ENCODE results near the gene DENND2D. TPM values are rescaled to one million over a fixed set of nuclear protein-coding genes. Genes with fewer than 3 reads are reported as not detected.

The DENND2D gene, protein sequence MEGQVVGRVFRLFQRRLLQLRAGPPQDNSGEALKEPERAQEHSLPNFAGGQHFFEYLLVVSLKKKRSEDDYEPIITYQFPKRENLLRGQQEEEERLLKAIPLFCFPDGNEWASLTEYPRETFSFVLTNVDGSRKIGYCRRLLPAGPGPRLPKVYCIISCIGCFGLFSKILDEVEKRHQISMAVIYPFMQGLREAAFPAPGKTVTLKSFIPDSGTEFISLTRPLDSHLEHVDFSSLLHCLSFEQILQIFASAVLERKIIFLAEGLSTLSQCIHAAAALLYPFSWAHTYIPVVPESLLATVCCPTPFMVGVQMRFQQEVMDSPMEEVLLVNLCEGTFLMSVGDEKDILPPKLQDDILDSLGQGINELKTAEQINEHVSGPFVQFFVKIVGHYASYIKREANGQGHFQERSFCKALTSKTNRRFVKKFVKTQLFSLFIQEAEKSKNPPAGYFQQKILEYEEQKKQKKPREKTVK
- total RNA-seq, result 205 and 206 TPM in 2 replicates

DNA sequence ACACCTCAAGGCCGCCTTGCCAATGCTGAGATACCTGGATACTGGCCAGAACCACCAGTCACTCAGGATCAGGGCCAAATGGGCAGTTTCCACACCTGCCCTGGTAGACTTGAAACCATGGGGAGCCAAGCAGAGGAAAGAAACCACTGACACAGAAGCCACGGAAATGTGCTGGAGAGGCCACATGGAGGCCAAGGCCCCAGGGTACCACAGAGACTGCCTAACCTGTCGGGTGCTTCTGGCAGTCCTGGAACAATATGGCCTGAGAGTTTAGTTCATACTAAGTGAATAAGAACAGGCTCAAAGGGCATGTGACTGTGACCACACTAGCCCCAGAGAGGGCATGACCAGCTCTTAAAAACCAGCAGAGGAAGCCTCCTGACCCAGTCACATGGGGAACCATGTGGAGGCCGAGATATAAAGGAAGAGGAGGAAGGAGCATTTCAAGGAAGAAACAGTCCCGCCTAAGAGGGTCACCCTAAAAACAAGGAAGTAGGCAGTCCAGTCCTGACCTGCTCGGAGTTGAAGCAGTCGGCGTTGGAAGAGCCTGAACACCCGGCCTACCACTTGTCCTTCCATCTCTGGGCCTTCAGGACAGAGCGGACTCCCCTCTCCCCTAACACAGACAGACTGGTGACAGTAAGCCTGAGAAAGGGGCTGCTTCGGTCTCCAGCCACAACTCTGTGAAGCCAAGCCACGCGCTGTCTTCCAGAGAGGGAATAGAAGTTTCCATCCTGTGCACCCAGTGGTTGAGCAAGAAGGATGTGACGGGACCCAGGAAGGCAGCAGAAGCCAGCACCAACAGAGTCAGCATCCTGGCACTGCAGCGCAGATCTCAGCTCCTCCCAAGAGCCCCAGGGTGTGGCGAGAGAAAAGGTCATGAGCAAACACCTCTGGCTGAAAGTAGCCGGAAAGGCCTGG lies at the start of gene DENND2D:
DENND2D (minus strand) TSS at position 766 of the 921 bp plus-strand sequence; CDS start at position 579, 187 bp downstream.
- H3K36me3 Mint-ChIP-seq (ENCODE audit: low read depth), result peaks cover 49% of the 10 kb centered on the region
- H3K27ac Mint-ChIP-seq, result peak within 1 kb of the TSS; percentile 99
- peak within 1 kb of the TSS; percentile 100 for H3K4me3 Mint-ChIP-seq
- intact Hi-C loops (cut with micrococcal nuclease), result loop anchor here (1.0 to 10.0 kb wide), 11 partner anchors 12 to 965 kb away; partner anchors contain the start of genes ATP5PB, CEPT1, DRAM2 and LRIF1
- H3K27me3 Mint-ChIP-seq (ENCODE audit: insufficient read depth), result no peaks in the 10 kb centered on the region
- peaks cover 70% of the 10 kb centered on the region for H3K4me1 Mint-ChIP-seq (ENCODE audit: low read depth)
- DNase-seq (ENCODE audit: low spot score), result peak; percentile 59
- H3K9me3 Mint-ChIP-seq, result no peaks in the 10 kb centered on the region

DNA sequence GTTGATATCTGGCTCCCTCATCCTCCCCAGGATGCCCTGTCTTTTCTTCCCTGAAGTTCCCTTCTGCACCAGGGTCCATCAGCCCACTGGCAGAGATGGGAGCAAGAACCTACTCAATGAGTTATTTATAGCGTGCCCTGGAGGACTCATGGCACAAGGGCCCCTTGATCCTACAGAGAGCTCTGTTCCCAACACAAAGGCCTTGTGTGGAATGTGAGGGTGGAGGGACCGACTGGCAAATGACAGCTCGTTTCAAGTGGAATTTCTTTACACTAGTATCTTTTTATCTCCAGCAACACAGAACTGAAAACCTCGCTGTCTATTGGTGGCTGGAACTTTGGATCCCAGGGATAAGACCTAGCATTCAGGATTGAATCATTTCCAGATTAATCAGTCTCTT lies 49.5 kb upstream of the DENND2D start:
- Mint-ChIP-seq H3K9me3 (no peaks in the 10 kb centered on the region), H3K36me3 (ENCODE audit: low read depth) (no peaks in the 10 kb centered on the region), H3K27me3 (ENCODE audit: insufficient read depth) (peaks cover 3% of the 10 kb centered on the region), H3K4me1 (ENCODE audit: low read depth) (peaks cover 9% of the 10 kb centered on the region), H3K4me3 (no peak overlapping the region), H3K27ac (no peak overlapping the region)
- DNase-seq (ENCODE audit: low spot score), result no peak
- intact Hi-C loops (cut with micrococcal nuclease), result no loop called here

DNA sequence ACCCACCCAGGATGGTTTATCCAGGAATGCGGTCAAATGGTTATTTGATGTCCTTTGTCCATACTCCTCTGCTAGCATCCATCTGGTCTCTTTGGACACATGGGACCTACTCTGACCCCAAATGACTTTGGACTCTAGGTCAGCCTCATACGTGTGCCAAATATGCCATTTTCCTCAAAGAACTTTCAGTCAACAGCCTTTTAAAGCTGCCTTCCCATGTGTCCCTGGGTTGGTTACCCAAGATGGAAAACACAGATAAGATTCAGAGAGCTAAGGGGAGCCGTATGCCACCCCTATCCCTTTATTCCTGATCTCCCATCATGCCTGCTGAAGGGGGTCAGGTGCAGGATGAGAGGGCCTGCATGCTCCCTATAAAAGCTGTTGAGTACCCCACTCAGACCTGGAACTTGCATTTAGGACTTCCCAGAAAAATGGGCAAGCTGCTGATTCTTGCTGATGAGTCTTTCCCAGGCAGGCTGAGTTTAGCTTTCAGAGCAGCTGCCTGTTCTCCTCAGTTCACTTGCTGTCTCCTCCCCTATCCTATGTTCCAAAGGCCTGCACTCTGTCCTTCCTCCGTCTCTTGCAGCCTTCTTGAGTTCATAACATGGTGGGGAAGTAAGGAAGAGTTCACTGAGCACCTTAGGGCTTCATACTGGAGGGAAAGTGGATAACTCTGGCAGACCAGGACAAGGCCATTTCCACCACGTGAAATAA lies 46.8 kb upstream of the DENND2D start:
- Mint-ChIP-seq H3K27me3 (ENCODE audit: insufficient read depth) (no peaks in the 10 kb centered on the region), H3K9me3 (no peaks in the 10 kb centered on the region), H3K4me3 (no peak overlapping the region), H3K27ac (no peak overlapping the region), H3K36me3 (ENCODE audit: low read depth) (peaks cover 2% of the 10 kb centered on the region), H3K4me1 (ENCODE audit: low read depth) (peaks cover 9% of the 10 kb centered on the region)
- DNase-seq (ENCODE audit: low spot score), result no peak
- intact Hi-C loops (cut with micrococcal nuclease), result no loop called here

DNA sequence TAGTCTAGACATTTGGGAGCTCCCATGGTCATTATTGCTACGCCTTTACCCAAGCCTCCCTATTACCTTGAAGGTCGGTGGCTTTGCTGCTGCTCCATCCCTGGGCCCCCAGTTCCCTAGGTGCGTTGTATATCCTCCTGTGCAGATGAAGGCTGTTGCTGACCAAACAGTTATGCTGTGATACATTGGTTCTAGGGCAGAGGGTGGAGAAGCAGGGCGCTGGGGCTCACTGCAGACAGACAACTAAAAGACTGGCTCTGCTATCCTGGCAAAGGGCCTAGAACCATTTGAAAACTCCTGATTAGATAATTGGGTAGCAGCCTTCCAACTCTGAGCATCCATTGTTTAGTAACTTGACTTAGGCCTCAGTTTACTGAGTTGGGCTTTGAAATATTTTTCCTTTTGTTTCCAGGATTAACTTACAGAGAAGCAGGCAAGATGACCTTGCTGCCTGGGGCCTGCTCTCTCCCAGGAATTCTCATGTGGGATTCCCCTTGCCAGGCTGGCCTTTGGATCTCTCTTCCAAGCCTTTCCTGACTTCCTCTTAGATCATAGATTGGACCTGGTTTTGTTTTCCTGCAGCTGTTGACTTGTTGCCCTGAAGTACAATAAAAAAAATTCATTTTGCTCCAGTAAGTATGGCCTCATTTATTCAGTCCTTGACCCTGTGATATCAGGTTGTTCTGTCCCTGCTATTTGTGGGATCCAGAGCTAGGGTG lies 42.5 kb upstream of the DENND2D start:
- H3K36me3 Mint-ChIP-seq (ENCODE audit: low read depth), result peaks cover 31% of the 10 kb centered on the region
- no peaks in the 10 kb centered on the region for H3K9me3 Mint-ChIP-seq
- DNase-seq (ENCODE audit: low spot score), result no peak
- H3K27me3 Mint-ChIP-seq (ENCODE audit: insufficient read depth), result no peaks in the 10 kb centered on the region
- H3K4me3 Mint-ChIP-seq, result no peak overlapping the region
- no peak overlapping the region for H3K27ac Mint-ChIP-seq
- intact Hi-C loops (cut with micrococcal nuclease), result no loop called here
- no peaks in the 10 kb centered on the region for H3K4me1 Mint-ChIP-seq (ENCODE audit: low read depth)

DNA sequence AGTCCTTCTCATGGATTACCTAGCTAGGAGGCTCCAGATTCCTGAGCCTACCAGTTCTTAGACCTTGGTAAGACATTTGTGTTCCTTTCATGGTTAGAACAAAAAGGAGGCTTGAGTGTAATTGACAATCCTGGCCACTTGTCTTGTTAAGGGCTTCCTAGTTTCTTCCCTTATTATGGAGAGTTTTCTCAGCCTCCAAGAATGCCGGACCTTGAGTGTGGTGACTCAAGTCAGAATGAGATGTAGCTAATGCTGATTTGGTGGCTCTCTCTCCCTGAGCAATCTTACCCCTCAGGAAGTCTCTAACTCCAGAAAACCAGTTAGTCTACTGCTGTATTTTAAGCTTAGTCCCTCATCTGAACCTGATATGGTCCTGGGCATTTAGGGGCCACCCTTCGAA lies 41.4 kb upstream of the DENND2D start:
- H3K4me3 Mint-ChIP-seq, result no peak overlapping the region
- no peaks in the 10 kb centered on the region for H3K4me1 Mint-ChIP-seq (ENCODE audit: low read depth)
- H3K36me3 Mint-ChIP-seq (ENCODE audit: low read depth), result peaks cover 40% of the 10 kb centered on the region
- no peak for DNase-seq (ENCODE audit: low spot score)
- H3K27me3 Mint-ChIP-seq (ENCODE audit: insufficient read depth), result no peaks in the 10 kb centered on the region
- intact Hi-C loops (cut with micrococcal nuclease), result no loop called here
- no peaks in the 10 kb centered on the region for H3K9me3 Mint-ChIP-seq
- H3K27ac Mint-ChIP-seq, result no peak overlapping the region

GRCh38 chr1:111238056-111238795 lies 37.8 kb upstream of the DENND2D start:
- Mint-ChIP-seq H3K4me3 (no peak overlapping the region), H3K36me3 (ENCODE audit: low read depth) (peaks cover 45% of the 10 kb centered on the region), H3K9me3 (no peaks in the 10 kb centered on the region), H3K4me1 (ENCODE audit: low read depth) (no peaks in the 10 kb centered on the region), H3K27me3 (ENCODE audit: insufficient read depth) (no peaks in the 10 kb centered on the region), H3K27ac (no peak overlapping the region)
- intact Hi-C loops (cut with micrococcal nuclease), result no loop called here
- DNase-seq (ENCODE audit: low spot score), result no peak

- H3K9me3 Mint-ChIP-seq, result no peaks in the 10 kb centered on the region
- peaks cover 51% of the 10 kb centered on the region for H3K36me3 Mint-ChIP-seq (ENCODE audit: low read depth)
- DNase-seq (ENCODE audit: low spot score), result no peak
- H3K4me1 Mint-ChIP-seq (ENCODE audit: low read depth), result peaks cover 13% of the 10 kb centered on the region
- no peak overlapping the region for H3K27ac Mint-ChIP-seq
- H3K27me3 Mint-ChIP-seq (ENCODE audit: insufficient read depth), result no peaks in the 10 kb centered on the region
- intact Hi-C loops (cut with micrococcal nuclease), result no loop called here
- no peak overlapping the region for H3K4me3 Mint-ChIP-seq
Observed at GRCh38 chr1:111236806-111237205, 36.4 kb upstream of the DENND2D start.

DNA sequence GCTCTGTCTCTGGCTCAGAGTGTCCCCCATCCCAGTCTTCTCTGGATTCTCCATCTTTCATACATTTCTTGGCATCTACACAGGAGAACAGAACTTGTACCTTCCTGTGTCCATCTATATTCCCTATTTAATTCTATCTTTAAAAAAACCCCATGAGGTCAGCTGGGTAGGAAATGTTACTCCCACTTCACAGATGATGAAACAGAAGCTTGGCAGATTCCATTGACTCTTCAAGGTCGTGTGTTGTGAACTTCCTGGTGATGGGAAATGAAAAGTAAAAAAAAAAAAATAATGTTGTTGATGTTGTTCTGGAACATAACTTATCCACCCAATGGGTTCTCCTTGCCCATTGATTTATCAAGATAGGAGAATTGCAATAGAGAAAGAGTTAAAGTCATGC lies 35.9 kb upstream of the DENND2D start:
- Mint-ChIP-seq H3K9me3 (no peaks in the 10 kb centered on the region), H3K27ac (no peak overlapping the region), H3K36me3 (ENCODE audit: low read depth) (peaks cover 50% of the 10 kb centered on the region), H3K4me3 (no peak overlapping the region), H3K4me1 (ENCODE audit: low read depth) (peaks cover 18% of the 10 kb centered on the region), H3K27me3 (ENCODE audit: insufficient read depth) (no peaks in the 10 kb centered on the region)
- DNase-seq (ENCODE audit: low spot score), result no peak
- intact Hi-C loops (cut with micrococcal nuclease), result no loop called here

- H3K4me1 Mint-ChIP-seq (ENCODE audit: low read depth), result peaks cover 31% of the 10 kb centered on the region
- no peaks in the 10 kb centered on the region for H3K27me3 Mint-ChIP-seq (ENCODE audit: insufficient read depth)
- H3K4me3 Mint-ChIP-seq, result no peak overlapping the region
- DNase-seq (ENCODE audit: low spot score), result no peak
- peaks cover 40% of the 10 kb centered on the region for H3K36me3 Mint-ChIP-seq (ENCODE audit: low read depth)
- intact Hi-C loops (cut with micrococcal nuclease), result no loop called here
- no peak overlapping the region for H3K27ac Mint-ChIP-seq
- H3K9me3 Mint-ChIP-seq, result no peaks in the 10 kb centered on the region
Observed at GRCh38 chr1:111234866-111235265, 34.4 kb upstream of the DENND2D start.

DNA sequence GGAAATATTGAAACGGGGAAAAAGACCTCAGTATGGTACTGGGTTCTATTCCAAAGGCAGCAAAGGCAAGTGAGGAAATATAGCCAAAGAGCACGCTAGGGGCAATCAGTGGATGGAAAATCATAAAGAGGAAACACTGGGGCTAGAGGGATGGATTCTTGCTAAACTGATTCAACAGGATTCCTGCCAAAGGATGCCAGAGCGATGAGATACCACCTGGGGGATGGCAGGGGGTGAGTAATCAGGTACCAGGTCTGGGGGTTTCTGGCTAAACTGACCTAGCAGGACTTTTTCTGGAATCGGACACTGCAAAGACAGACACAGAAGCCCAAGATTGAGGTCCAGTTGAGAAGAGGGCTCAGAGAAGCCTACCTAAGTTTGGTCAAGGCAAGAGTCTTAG lies 33.8 kb upstream of the DENND2D start:
- Mint-ChIP-seq H3K9me3 (no peaks in the 10 kb centered on the region), H3K27ac (no peak overlapping the region), H3K36me3 (ENCODE audit: low read depth) (peaks cover 34% of the 10 kb centered on the region), H3K4me1 (ENCODE audit: low read depth) (peaks cover 34% of the 10 kb centered on the region), H3K4me3 (no peak overlapping the region), H3K27me3 (ENCODE audit: insufficient read depth) (no peaks in the 10 kb centered on the region)
- intact Hi-C loops (cut with micrococcal nuclease), result no loop called here
- no peak for DNase-seq (ENCODE audit: low spot score)

DNA sequence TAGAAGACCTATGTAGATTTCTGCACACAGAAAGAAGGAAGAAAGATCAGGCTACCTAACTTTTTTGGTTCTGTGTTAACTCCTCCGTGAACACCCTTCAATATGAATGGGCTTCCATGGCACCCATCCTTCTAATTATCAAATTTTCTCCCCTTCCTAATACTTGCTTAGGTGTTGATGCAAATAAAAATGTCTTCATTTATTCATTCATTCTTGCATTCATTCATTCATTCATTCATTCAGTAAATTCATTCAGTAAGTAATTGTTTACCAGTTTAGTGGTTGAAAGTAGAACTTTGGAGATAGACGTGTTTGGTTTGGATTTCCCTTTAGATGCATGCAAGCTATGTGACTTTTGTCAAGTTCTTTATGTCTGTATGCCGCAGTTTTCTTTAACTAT lies 31.7 kb upstream of the DENND2D start:
- DNase-seq (ENCODE audit: low spot score), result no peak
- H3K27me3 Mint-ChIP-seq (ENCODE audit: insufficient read depth), result no peaks in the 10 kb centered on the region
- peaks cover 50% of the 10 kb centered on the region for H3K4me1 Mint-ChIP-seq (ENCODE audit: low read depth)
- peak overlapping the region; percentile 28 for H3K4me3 Mint-ChIP-seq
- no peaks in the 10 kb centered on the region for H3K9me3 Mint-ChIP-seq
- intact Hi-C loops (cut with micrococcal nuclease), result no loop called here
- H3K36me3 Mint-ChIP-seq (ENCODE audit: low read depth), result peaks cover 18% of the 10 kb centered on the region
- H3K27ac Mint-ChIP-seq, result no peak overlapping the region
